VCaP (cell line): ENCODE measurements around the gene MYO10.

Experiments
- H3K27ac ChIP-seq: fragments of 450-650 bp; 2 replicates; pipeline ENCODE4 v1.5.1; 2017
- CTCF ChIP-seq: fragments of 450-650 bp; conservative IDR thresholded peaks from 2 replicates; pipeline ENCODE4 v1.5.1; 2017; ENCODE audit warnings: mild to moderate bottlenecking, moderate library complexity

MYO10 gene

GRCh38 chr5:16957304-16958196 is 21.5 kb upstream of the MYO10 start:
- TF ChIP-seq CTCF: no peak
- no peak overlapping the region for H3K27ac ChIP-seq

- TF ChIP-seq CTCF: no peak
- no peak overlapping the region for H3K27ac ChIP-seq
These were observed 17.6 kb upstream of the MYO10 start for GRCh38 chr5:16953729-16954128.

- H3K27ac ChIP-seq: no peak overlapping the region
- TF ChIP-seq CTCF: no peak
These were observed 17.0 kb upstream of the MYO10 start for GRCh38 chr5:16952968-16953671.

GRCh38 chr5:16946725-16947124 is 10.6 kb upstream of the MYO10 start:
- TF ChIP-seq CTCF: no peak
- no peak overlapping the region for H3K27ac ChIP-seq

- H3K27ac ChIP-seq: no peak overlapping the region
- no peak for TF ChIP-seq CTCF
These were observed 8.9 kb upstream of the MYO10 start for GRCh38 chr5:16944816-16945562.

GRCh38 chr5:16943846-16944678 is 8.0 kb upstream of the MYO10 start:
- no peak overlapping the region for H3K27ac ChIP-seq
- TF ChIP-seq CTCF: no peak
